Panc1 (cell line): Measurements from ENCODE around the gene TJAP1. TPM values are rescaled to one million over a fixed set of nuclear protein-coding genes. Genes with fewer than 3 reads are reported as not detected.

Source experiments
- ATAC-seq: fragments of 200-7000 bp; cut with Tn5 transposase; 2 replicates; pipeline ENCODE4 v1.9.1; 2020; ENCODE audit warnings: mild to moderate bottlenecking, moderate library complexity
- BruUV-seq: library from RNA; stranded (reverse); fragments of 400-500 nt; replicated peaks from 2 replicates; lab custom pipeline; 2021; lab: Mats Ljungman, UMichigan
- CTCF ChIA-PET: fragments of 300-600 bp; sonication (Branson Sonifier 250); formaldehyde crosslinking; loops from one replicate; lab custom pipeline; 2022; ENCODE audit warnings: antibody characterized with exemption; lab: Charles Lee
- POLR2A ChIA-PET: fragments of 300-600 bp; sonication (Branson Sonifier 250); formaldehyde crosslinking; loops from one replicate; lab custom pipeline; 2022; ENCODE audit warnings: antibody characterized with exemption; lab: Charles Lee
- DNase-seq: peaks from one replicate; pipeline ENCODE4 v3.0.0-alpha.2; 2010; ENCODE audit warnings: low read depth, low spot score
- H3K27ac ChIP-seq: 2 replicates; pipeline ENCODE4 v1.5.1; 2011; ENCODE audit warnings: mild to moderate bottlenecking, low read length, inconsistent platforms
- H3K27me3 ChIP-seq: fragments of 200-500 bp; sonication (Bioruptor generic); 2 replicates; pipeline ENCODE4 v1.6.0; 2014; ENCODE audit warnings: low read length, inconsistent platforms; ENCODE audit not compliant: control insufficient read depth, insufficient read depth
- H3K36me3 ChIP-seq: fragments of 200-500 bp; sonication (Bioruptor generic); 2 replicates; pipeline ENCODE4 v1.5.1; 2014; ENCODE audit warnings: inconsistent platforms, mild to moderate bottlenecking, low read length, moderate library complexity; ENCODE audit not compliant: control insufficient read depth, insufficient read depth
- H3K4me1 ChIP-seq: 2 replicates; pipeline ENCODE4 v1.5.1; 2011; ENCODE audit warnings: inconsistent platforms, mild to moderate bottlenecking, low read length, moderate library complexity; ENCODE audit not compliant: control insufficient read depth, insufficient read depth
- H3K4me3 ChIP-seq, 2 experiments: 2 replicates each; pipeline ENCODE4 v1.5.1; 2011 to 2012; ENCODE audit warnings: low read depth in 2 of 2, low read length in 2 of 2, mild to moderate bottlenecking in 2 of 2, inconsistent platforms in 1 of 2, moderate library complexity in 1 of 2
- H3K9me3 ChIP-seq: fragments of 200-500 bp; sonication (Bioruptor generic); 2 replicates; pipeline ENCODE4 v1.5.1; 2014; ENCODE audit warnings: low read depth, mild to moderate bottlenecking, inconsistent platforms, low read length, moderate library complexity; ENCODE audit not compliant: control insufficient read depth, insufficient read depth
- CTCF ChIP-seq: fragments of 450-650 bp; IDR thresholded peaks from 2 replicates; pipeline ENCODE4 v1.5.1; 2017; ENCODE audit warnings: mild to moderate bottlenecking
- POLR2AphosphoS5 ChIP-seq: IDR thresholded peaks from 2 replicates; pipeline ENCODE4 v1.6.1; 2012; ENCODE audit warnings: mild to moderate bottlenecking, low read depth, low read length, moderate library complexity
- REST ChIP-seq, 2 experiments: IDR thresholded peaks; 2 replicates each; pipeline ENCODE4 v1.6.1; 2011 to 2012; ENCODE audit warnings: low read depth in 2 of 2, control low read depth in 1 of 2, low read length in 1 of 2, mild to moderate bottlenecking in 1 of 2, moderate library complexity in 1 of 2; ENCODE audit not compliant: insufficient read depth in 1 of 2
- SIN3A ChIP-seq: IDR thresholded peaks from 2 replicates; pipeline ENCODE4 v1.6.1; 2012; ENCODE audit warnings: low read depth, mild to moderate bottlenecking, low read length, moderate library complexity, borderline replicate concordance; ENCODE audit not compliant: insufficient read depth
- TCF7L2 ChIP-seq: IDR thresholded peaks from 2 replicates; pipeline ENCODE4 v1.6.1; 2011; ENCODE audit warnings: mild to moderate bottlenecking, low read depth, low read length, inconsistent platforms
- in situ Hi-C: cut with HindIII; loops from 2 replicates; pipeline ENCODE4 v1.10.0; 2016; ENCODE audit warnings: low sequenced_read_pairs, low pct_unique_long_range_greater_than_20kb
- intact Hi-C: fragments of 100-400 bp; cut with micrococcal nuclease; formaldehyde crosslinking; loops from one replicate; pipeline ENCODE4 v1.10.0; 2022; ENCODE audit not compliant: unreplicated experiment
- total RNA-seq: library from RNA; stranded (reverse); gene quantifications from one replicate; pipeline ENCODE4 v1.2.1, GENCODE V29; 2021; ENCODE audit not compliant: unreplicated experiment

TJAP1 gene
- total RNA-seq, 1 experiment from 2014 or later = 42.7 TPM

- intact Hi-C loops = no loop called here
- DNase-seq = no peak
These were observed 40.6 kb upstream of the TJAP1 start for GRCh38 chr6:43436577-43437282.

GRCh38 chr6:43437700-43438099, 39.7 kb upstream of the TJAP1 start:
- ATAC-seq (no peak), DNase-seq (no peak)
- no peaks in the 10 kb centered on the region for H3K27me3 ChIP-seq
- no peak for TF ChIP-seq POLR2AphosphoS5
- no peak for TF ChIP-seq CTCF
- no peaks in the 10 kb centered on the region for H3K4me1 ChIP-seq
- no TSS peak for BruUV-seq
- H3K9me3 ChIP-seq = no peaks in the 10 kb centered on the region
- no peaks in the 10 kb centered on the region; the same call in 1 of the 2 replicates for H3K36me3 ChIP-seq
- intact Hi-C loops (no loop called here), in situ Hi-C loops (no loop called here)
- ChIA-PET CTCF (no interaction called here), POLR2A (no interaction called here)
- H3K4me3 ChIP-seq = no peak overlapping the region
- H3K27ac ChIP-seq = no peak overlapping the region

More at GRCh38 chr6:43436577-43437282, 40.6 kb upstream of the TJAP1 start:
- TF ChIP-seq SIN3A = no peak
- no peak for TF ChIP-seq TCF7L2
- TF ChIP-seq POLR2AphosphoS5 = no peak
- Histone ChIP-seq H3K4me1 (no peaks in the 10 kb centered on the region), H3K27ac (no peak overlapping the region), H3K4me3 (no peak overlapping the region), H3K36me3 (no peaks in the 10 kb centered on the region; the same call in 1 of the 2 replicates), H3K27me3 (no peaks in the 10 kb centered on the region), H3K9me3 (no peaks in the 10 kb centered on the region)
- BruUV-seq = no TSS peak
- ChIA-PET POLR2A (no interaction called here), CTCF (no interaction called here)
- no peak for ATAC-seq
- in situ Hi-C loops = no loop called here

GRCh38 chr6:43442935-43443334, 34.4 kb upstream of the TJAP1 start:
- Histone ChIP-seq H3K4me3 (no peak overlapping the region), H3K27ac (no peak overlapping the region), H3K27me3 (no peaks in the 10 kb centered on the region), H3K9me3 (no peaks in the 10 kb centered on the region), H3K4me1 (no peaks in the 10 kb centered on the region), H3K36me3 (no peaks in the 10 kb centered on the region)
- in situ Hi-C loops = no loop called here
- DNase-seq (no peak), ATAC-seq (no peak)
- CTCF ChIA-PET = no interaction called here
- POLR2A ChIA-PET = interaction anchor here (0.5 kb wide), 1 partner anchor 59 kb away, joined by 7 read pairs; no protein-coding TSS in a partner anchor
- no TSS peak for BruUV-seq
- intact Hi-C loops = no loop called here
- TF ChIP-seq SIN3A (no peak), REST (IDR thresholded peaks at IDR 0.05; ENCODE audit: insufficient read depth in 1 of 2, low read depth in 2 of 2, low read length in 1 of 2) (no peak), TCF7L2 (no peak), CTCF (no peak), POLR2AphosphoS5 (no peak)
